Measurements from ENCODE around the gene CD36. TPM values are rescaled to one million over a fixed set of nuclear protein-coding genes. Genes with fewer than 3 reads are reported as not detected.

Gene CD36
- total and polyA plus RNA-seq, 3 donors from 2014 or later = 5.6 to 19.8 (median 12.8) TPM

- peak; percentile 75 for DNase-seq
- Histone ChIP-seq H3K4me3 (no peak overlapping the region), H3K4me1 (no peaks in the 10 kb centered on the region), H3K27me3 (no peaks in the 10 kb centered on the region), H3K36me3 (ENCODE audit: low read depth, missing control alignments) (no peaks in the 10 kb centered on the region), H3K9me3 (no peaks in the 10 kb centered on the region), H3K27ac (no peak overlapping the region)
- 28 to 32% methylated on average over 2 of the region's 2 CpGs for WGBS, 2 donors
- intact Hi-C loops (cut with DNase I; ENCODE audit: low total_unique reads) = no loop called here
- TF ChIP-seq CTCF (IDR thresholded peaks at IDR 0.05) (no peak), POLR2A (IDR thresholded peaks at IDR 0.05) (no peak)
Observed at GRCh38 chr7:80611779-80612178, 26.7 kb upstream of the CD36 start.

GRCh38 chr7:80612880-80613279, 25.6 kb upstream of the CD36 start:
- intact Hi-C loops (cut with DNase I; ENCODE audit: low total_unique reads) = no loop called here
- Histone ChIP-seq H3K4me1 (no peaks in the 10 kb centered on the region), H3K27ac (no peak overlapping the region)

GRCh38 chr7:80613519-80613918, 24.9 kb upstream of the CD36 start:
- WGBS, 2 donors = 68 to 88% methylated on average over 1 of the region's 1 CpG
- Histone ChIP-seq H3K4me1 (no peaks in the 10 kb centered on the region), H3K27ac (no peak overlapping the region), H3K9me3 (no peaks in the 10 kb centered on the region), H3K4me3 (no peak overlapping the region), H3K27me3 (no peaks in the 10 kb centered on the region), H3K36me3 (ENCODE audit: low read depth, missing control alignments) (no peaks in the 10 kb centered on the region)
- intact Hi-C loops (cut with DNase I; ENCODE audit: low total_unique reads) = no loop called here
- TF ChIP-seq POLR2A (IDR thresholded peaks at IDR 0.05) (no peak), CTCF (IDR thresholded peaks at IDR 0.05) (no peak)
- DNase-seq = no peak

More at GRCh38 chr7:80612880-80613279, 25.6 kb upstream of the CD36 start:
- TF ChIP-seq POLR2A (IDR thresholded peaks at IDR 0.05) (no peak), CTCF (IDR thresholded peaks at IDR 0.05) (no peak)
- Histone ChIP-seq H3K4me3 (no peak overlapping the region), H3K36me3 (ENCODE audit: low read depth, missing control alignments) (no peaks in the 10 kb centered on the region), H3K9me3 (no peaks in the 10 kb centered on the region), H3K27me3 (no peaks in the 10 kb centered on the region)
- DNase-seq = no peak

GRCh38 chr7:80614851-80615271, 23.6 kb upstream of the CD36 start:
- H3K27ac ChIP-seq = no peak overlapping the region

More at GRCh38 chr7:80614851-80615271, 23.6 kb upstream of the CD36 start:
- Histone ChIP-seq H3K9me3 (no peaks in the 10 kb centered on the region), H3K4me3 (no peak overlapping the region), H3K27me3 (no peaks in the 10 kb centered on the region), H3K36me3 (ENCODE audit: low read depth, missing control alignments) (no peaks in the 10 kb centered on the region), H3K4me1 (no peaks in the 10 kb centered on the region)
- WGBS, 2 donors = 73 to 84% methylated on average over 5 of the region's 5 CpGs
- TF ChIP-seq POLR2A (IDR thresholded peaks at IDR 0.05) (no peak), CTCF (IDR thresholded peaks at IDR 0.05) (no peak)
- no peak for DNase-seq
- intact Hi-C loops (cut with DNase I; ENCODE audit: low total_unique reads) = no loop called here

All from testis (tissue), 3 donors.